GM19467 (cell line): ENCODE data around the gene NEK3.
"Not testable (repeated sequence)": the region's sequence is repeated elsewhere in the genome, so short reads cannot be mapped to it uniquely, and the experiment has no call there.

Experiments used
- ATAC-seq: cut with Tn5 transposase; IDR thresholded peaks from one replicate; pipeline ENCODE4 v1.9.1; 2021; ENCODE audit warnings: mild to moderate bottlenecking, moderate library complexity; ENCODE audit not compliant: unreplicated experiment

Gene NEK3

GRCh38 chr13:52125547-52125946, 33.9 kb downstream of the NEK3 start:
- ATAC-seq: no peak

- ATAC-seq: no peak
Measured at GRCh38 chr13:52118595-52118994, 40.8 kb downstream of the NEK3 start.

GRCh38 chr13:52118095-52118494, 41.3 kb downstream of the NEK3 start:
- ATAC-seq: no peak

- ATAC-seq: no peak
Measured at GRCh38 chr13:52112591-52112990, 46.8 kb downstream of the NEK3 start.

- no peak for ATAC-seq
Measured at GRCh38 chr13:52109116-52109670, 50.2 kb downstream of the NEK3 start.

- no peak for ATAC-seq
Measured at GRCh38 chr13:52105841-52106240, 53.6 kb downstream of the NEK3 start.

GRCh38 chr13:52104624-52105023, 54.8 kb downstream of the NEK3 start:
- ATAC-seq: no peak

GRCh38 chr13:52103386-52103785, 56.0 kb downstream of the NEK3 start:
- no peak for ATAC-seq

- ATAC-seq: not testable (repeated sequence)
Measured at GRCh38 chr13:52102423-52102822, 57.0 kb downstream of the NEK3 start.

- no peak for ATAC-seq
Measured at GRCh38 chr13:52097197-52097596, 62.2 kb downstream of the NEK3 start.

- ATAC-seq: no peak
Measured at GRCh38 chr13:52096748-52097147, 62.6 kb downstream of the NEK3 start.

- no peak for ATAC-seq
Measured at GRCh38 chr13:52096062-52096461, 63.3 kb downstream of the NEK3 start.

- ATAC-seq: no peak
Measured at GRCh38 chr13:52092087-52092486, 67.3 kb downstream of the NEK3 start.

GRCh38 chr13:52091473-52091872, 67.9 kb downstream of the NEK3 start:
- ATAC-seq: no peak

- ATAC-seq: no peak
Measured at GRCh38 chr13:52085421-52085820, 74.0 kb downstream of the NEK3 start.

- not testable (repeated sequence) for ATAC-seq
Measured at GRCh38 chr13:52084981-52085380, 74.4 kb downstream of the NEK3 start.
